SK-N-SH (cell line): Measurements from ENCODE around the gene TAOK3. TPM values are rescaled to one million over a fixed set of nuclear protein-coding genes. Genes with fewer than 3 reads are reported as not detected.
A peak's percentile ranks its signal among the peaks of the same experiment; 100 is the strongest.

Experiments used
- CHD2 ChIP-seq: fragments of 150-350 bp; IDR thresholded peaks from 2 replicates; pipeline ENCODE4 v1.6.1; 2018; ENCODE audit warnings: low read length; ENCODE audit not compliant: partially characterized antibody
- ELF1 ChIP-seq: IDR thresholded peaks from 2 replicates; pipeline ENCODE4 v1.4.0; 2012
- EP300 ChIP-seq, 2 experiments: IDR thresholded peaks; 2 replicates each; pipeline versions ENCODE4 v1.4.0 to v1.6.1; 2012; ENCODE audit warnings: borderline replicate concordance in 1 of 2, low read depth in 1 of 2, low read length in 1 of 2
- FOXJ3 ChIP-seq: sonication (generic); formaldehyde crosslinking; IDR thresholded peaks from 2 replicates; pipeline ENCODE4 v1.5.1; 2020; ENCODE audit warnings: mild to moderate bottlenecking, missing genetic modification reagents
- GABPA ChIP-seq: IDR thresholded peaks from 2 replicates; pipeline ENCODE4 v1.4.0; 2012; ENCODE audit warnings: low read depth, mild to moderate bottlenecking
- GATA2 ChIP-seq: sonication (generic); formaldehyde crosslinking; IDR thresholded peaks from 2 replicates; pipeline ENCODE4 v1.5.0; 2020; ENCODE audit warnings: mild to moderate bottlenecking, missing genetic modification reagents
- IRF3 ChIP-seq: fragments of 150-350 bp; IDR thresholded peaks from 2 replicates; pipeline ENCODE4 v1.6.1; 2016; ENCODE audit warnings: mild to moderate bottlenecking, low read depth, low read length
- JUND ChIP-seq: IDR thresholded peaks from 2 replicates; pipeline ENCODE4 v1.4.0; 2012
- MAX ChIP-seq: IDR thresholded peaks from 2 replicates; pipeline ENCODE4 v1.4.0; 2012; ENCODE audit warnings: low read depth
- MXI1 ChIP-seq: IDR thresholded peaks from 2 replicates; pipeline ENCODE4 v1.6.1; 2012; ENCODE audit warnings: mild to moderate bottlenecking, low read depth, low read length, improper control_type of control experiment
- NRF1 ChIP-seq: IDR thresholded peaks from 2 replicates; pipeline ENCODE4 v1.6.1; 2012; ENCODE audit warnings: low read depth, mild to moderate bottlenecking, low read length
- POLR2AphosphoS5 ChIP-seq: IDR thresholded peaks from 2 replicates; pipeline ENCODE4 v1.6.1; 2012; ENCODE audit warnings: low read depth, low read length
- RCOR1 ChIP-seq: fragments of 150-350 bp; IDR thresholded peaks from 2 replicates; pipeline ENCODE4 v1.6.1; 2017; ENCODE audit warnings: antibody characterized with exemption, low read length
- RFX5 ChIP-seq: IDR thresholded peaks from 2 replicates; pipeline ENCODE4 v1.6.1; 2012; ENCODE audit warnings: mild to moderate bottlenecking, improper control_type of control experiment, low read length
- RXRA ChIP-seq: IDR thresholded peaks from 2 replicates; pipeline ENCODE4 v1.4.0; 2012; ENCODE audit warnings: low read depth, mild to moderate bottlenecking, borderline replicate concordance
- SIN3A ChIP-seq: IDR thresholded peaks from 2 replicates; pipeline ENCODE4 v1.6.1; 2012; ENCODE audit warnings: low read depth, mild to moderate bottlenecking, low read length, moderate library complexity, borderline replicate concordance
- SMC3 ChIP-seq: IDR thresholded peaks from 2 replicates; pipeline ENCODE4 v1.6.1; 2012; ENCODE audit warnings: low read depth, low read length, improper control_type of control experiment
- TAF1 ChIP-seq: IDR thresholded peaks from 2 replicates; pipeline ENCODE4 v1.6.1; 2012; ENCODE audit warnings: low read depth, mild to moderate bottlenecking, low read length, moderate library complexity, borderline replicate concordance
- TCF12 ChIP-seq: IDR thresholded peaks from 2 replicates; pipeline ENCODE4 v1.4.0; 2012
- TEAD4 ChIP-seq: IDR thresholded peaks from 2 replicates; pipeline ENCODE4 v1.4.0; 2012; ENCODE audit warnings: mild to moderate bottlenecking, borderline replicate concordance; ENCODE audit not compliant: insufficient read depth
- USF2 ChIP-seq: fragments of 150-350 bp; IDR thresholded peaks from 2 replicates; pipeline ENCODE4 v1.6.1; 2017; ENCODE audit warnings: antibody characterized with exemption, low read length, low read depth, borderline replicate concordance
- YY1 ChIP-seq: IDR thresholded peaks from 2 replicates; pipeline ENCODE4 v1.4.0; 2012; ENCODE audit warnings: low read depth, mild to moderate bottlenecking
- polyA plus RNA-seq, 3 experiments: library from polyadenylated mRNA; depleted of rRNA; stranded (reverse); fragments of >200 nt; gene quantifications; 2 replicates each; pipeline ENCODE4 v1.2.3, GENCODE V29; 2012
- TF ChIP-seq, protein P1 (sequence below): IDR thresholded peaks from 2 replicates; pipeline ENCODE4 v1.4.0; 2012; ENCODE audit warnings: low read depth, borderline replicate concordance
- TF ChIP-seq, protein P2 (sequence below): IDR thresholded peaks from 2 replicates; pipeline ENCODE4 v1.6.1; 2012; ENCODE audit warnings: mild to moderate bottlenecking, low read depth, low read length, moderate library complexity

Gene TAOK3
- polyA plus RNA-seq, 1 of the 3 experiments (the other 2 are of a cell fraction): 18.1 TPM

DNA sequence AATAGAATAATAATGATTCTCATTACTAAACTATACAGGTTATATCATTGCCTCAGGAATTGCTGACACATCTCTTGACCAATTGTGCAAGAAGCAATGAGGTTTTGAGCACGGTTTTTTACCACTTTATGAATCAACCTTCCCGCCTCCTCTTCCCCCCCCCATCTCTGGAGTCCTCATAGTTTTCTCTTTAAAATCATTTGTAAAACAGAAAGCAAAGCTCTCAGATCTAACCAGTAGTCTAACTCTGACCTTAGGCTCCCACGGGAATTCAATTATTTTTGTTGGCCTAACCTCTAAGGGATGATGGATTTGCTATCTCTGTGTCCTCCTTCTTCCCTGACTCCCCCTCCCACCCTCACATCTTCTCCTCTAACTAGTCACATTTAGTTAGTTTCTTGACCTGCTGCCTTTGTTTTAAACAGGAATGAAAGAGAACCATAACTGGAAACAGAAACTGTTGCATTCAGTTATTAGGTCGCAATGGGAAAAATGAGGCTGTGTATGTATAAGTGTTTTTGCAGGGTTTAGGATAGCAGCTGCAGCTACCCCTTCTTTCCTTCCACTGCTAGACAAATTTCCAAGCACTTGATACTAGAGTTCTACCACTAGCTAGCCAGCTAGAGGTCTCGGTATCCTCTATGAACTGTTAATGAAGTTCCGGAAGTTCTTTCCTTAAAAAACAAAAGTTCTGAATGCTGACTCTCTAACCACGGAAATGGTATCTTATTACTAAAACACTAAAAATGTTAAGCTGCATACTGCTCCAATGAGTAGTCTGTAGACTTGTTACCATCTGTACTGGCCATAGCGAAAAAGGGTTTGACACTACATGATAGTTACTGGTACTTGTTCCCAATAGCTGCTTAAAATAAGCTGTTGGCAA lies 65.4 kb downstream of the TAOK3 start (continued):
- TF ChIP-seq, protein P1, sequence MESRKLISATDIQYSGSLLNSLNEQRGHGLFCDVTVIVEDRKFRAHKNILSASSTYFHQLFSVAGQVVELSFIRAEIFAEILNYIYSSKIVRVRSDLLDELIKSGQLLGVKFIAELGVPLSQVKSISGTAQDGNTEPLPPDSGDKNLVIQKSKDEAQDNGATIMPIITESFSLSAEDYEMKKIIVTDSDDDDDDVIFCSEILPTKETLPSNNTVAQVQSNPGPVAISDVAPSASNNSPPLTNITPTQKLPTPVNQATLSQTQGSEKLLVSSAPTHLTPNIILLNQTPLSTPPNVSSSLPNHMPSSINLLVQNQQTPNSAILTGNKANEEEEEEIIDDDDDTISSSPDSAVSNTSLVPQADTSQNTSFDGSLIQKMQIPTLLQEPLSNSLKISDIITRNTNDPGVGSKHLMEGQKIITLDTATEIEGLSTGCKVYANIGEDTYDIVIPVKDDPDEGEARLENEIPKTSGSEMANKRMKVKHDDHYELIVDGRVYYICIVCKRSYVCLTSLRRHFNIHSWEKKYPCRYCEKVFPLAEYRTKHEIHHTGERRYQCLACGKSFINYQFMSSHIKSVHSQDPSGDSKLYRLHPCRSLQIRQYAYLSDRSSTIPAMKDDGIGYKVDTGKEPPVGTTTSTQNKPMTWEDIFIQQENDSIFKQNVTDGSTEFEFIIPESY: no peak
- TF ChIP-seq RXRA (peak; percentile 20; the same call in 1 of the 2 replicates), RCOR1 (no peak), MAX (0 out of 2 replicates have a peak, but pooled peaks have one; percentile 47), CHD2 (no peak), GATA2 (CRISPR knock-in tag) (no peak), YY1 (no peak), FOXJ3 (CRISPR knock-in tag) (no peak), TCF12 (peak; percentile 85), TEAD4 (peak; percentile 82; the same call in 1 of the 2 replicates), EP300 (IDR thresholded peaks at IDR 0.05; ENCODE audit: borderline replicate concordance in 1 of 2, low read depth in 1 of 2, low read length in 1 of 2) (peak in 1 of 2 experiments; percentile 83; a peak in 2 of 4 replicates), MXI1 (no peak), USF2 (no peak), IRF3 (no peak), POLR2AphosphoS5 (peak; percentile 59; the same call in 1 of the 2 replicates), JUND (peak; percentile 83), GABPA (peak; percentile 46; the same call in 1 of the 2 replicates), NRF1 (no peak), SIN3A (no peak), RFX5 (no peak), SMC3 (no peak), TAF1 (peak; percentile 55; the same call in 1 of the 2 replicates), ELF1 (peak; percentile 42)
- TF ChIP-seq, protein P2, sequence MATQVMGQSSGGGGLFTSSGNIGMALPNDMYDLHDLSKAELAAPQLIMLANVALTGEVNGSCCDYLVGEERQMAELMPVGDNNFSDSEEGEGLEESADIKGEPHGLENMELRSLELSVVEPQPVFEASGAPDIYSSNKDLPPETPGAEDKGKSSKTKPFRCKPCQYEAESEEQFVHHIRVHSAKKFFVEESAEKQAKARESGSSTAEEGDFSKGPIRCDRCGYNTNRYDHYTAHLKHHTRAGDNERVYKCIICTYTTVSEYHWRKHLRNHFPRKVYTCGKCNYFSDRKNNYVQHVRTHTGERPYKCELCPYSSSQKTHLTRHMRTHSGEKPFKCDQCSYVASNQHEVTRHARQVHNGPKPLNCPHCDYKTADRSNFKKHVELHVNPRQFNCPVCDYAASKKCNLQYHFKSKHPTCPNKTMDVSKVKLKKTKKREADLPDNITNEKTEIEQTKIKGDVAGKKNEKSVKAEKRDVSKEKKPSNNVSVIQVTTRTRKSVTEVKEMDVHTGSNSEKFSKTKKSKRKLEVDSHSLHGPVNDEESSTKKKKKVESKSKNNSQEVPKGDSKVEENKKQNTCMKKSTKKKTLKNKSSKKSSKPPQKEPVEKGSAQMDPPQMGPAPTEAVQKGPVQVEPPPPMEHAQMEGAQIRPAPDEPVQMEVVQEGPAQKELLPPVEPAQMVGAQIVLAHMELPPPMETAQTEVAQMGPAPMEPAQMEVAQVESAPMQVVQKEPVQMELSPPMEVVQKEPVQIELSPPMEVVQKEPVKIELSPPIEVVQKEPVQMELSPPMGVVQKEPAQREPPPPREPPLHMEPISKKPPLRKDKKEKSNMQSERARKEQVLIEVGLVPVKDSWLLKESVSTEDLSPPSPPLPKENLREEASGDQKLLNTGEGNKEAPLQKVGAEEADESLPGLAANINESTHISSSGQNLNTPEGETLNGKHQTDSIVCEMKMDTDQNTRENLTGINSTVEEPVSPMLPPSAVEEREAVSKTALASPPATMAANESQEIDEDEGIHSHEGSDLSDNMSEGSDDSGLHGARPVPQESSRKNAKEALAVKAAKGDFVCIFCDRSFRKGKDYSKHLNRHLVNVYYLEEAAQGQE: no peak
